PC-3 (cell line): ENCODE measurements around the gene FCAMR.

ENCODE experiments used
- CTCF ChIP-seq: fragments of 300-600 bp; sonication (generic); conservative IDR thresholded peaks from 2 replicates; pipeline ENCODE4 v1.5.1; 2017; ENCODE audit warnings: antibody characterized with exemption, low read depth, mild to moderate bottlenecking, low read length
- EZH2 ChIP-seq: fragments of 300-600 bp; sonication (generic); IDR thresholded peaks from one replicate; pipeline ENCODE4 v1.6.1; 2017; ENCODE audit warnings: antibody characterized with exemption, mild to moderate bottlenecking, low read length; ENCODE audit not compliant: unreplicated experiment
- EZH2phosphoT487 ChIP-seq: fragments of 300-600 bp; sonication (generic); IDR thresholded peaks from 2 replicates; pipeline ENCODE4 v1.6.1; 2018; ENCODE audit warnings: mild to moderate bottlenecking, antibody characterized with exemption, low read length, borderline replicate concordance

- TF ChIP-seq CTCF (no peak), EZH2 (no peak), EZH2phosphoT487 (no peak)
Observed at GRCh38 chr1:206965781-206966180, 4.5 kb downstream of the FCAMR start.
